GM12874 (cell line): ENCODE results near the gene MYO7B.

Experiments
- TF ChIP-seq, protein P1 (sequence below): IDR thresholded peaks from 2 replicates; pipeline ENCODE4 v1.5.1; 2011; ENCODE audit warnings: low read depth, mild to moderate bottlenecking, control low read depth, low read length, moderate library complexity; ENCODE audit not compliant: insufficient read depth

MYO7B gene

GRCh38 chr2:127624756-127625571, 89.5 kb downstream of the MYO7B start:
- TF ChIP-seq, protein P1, sequence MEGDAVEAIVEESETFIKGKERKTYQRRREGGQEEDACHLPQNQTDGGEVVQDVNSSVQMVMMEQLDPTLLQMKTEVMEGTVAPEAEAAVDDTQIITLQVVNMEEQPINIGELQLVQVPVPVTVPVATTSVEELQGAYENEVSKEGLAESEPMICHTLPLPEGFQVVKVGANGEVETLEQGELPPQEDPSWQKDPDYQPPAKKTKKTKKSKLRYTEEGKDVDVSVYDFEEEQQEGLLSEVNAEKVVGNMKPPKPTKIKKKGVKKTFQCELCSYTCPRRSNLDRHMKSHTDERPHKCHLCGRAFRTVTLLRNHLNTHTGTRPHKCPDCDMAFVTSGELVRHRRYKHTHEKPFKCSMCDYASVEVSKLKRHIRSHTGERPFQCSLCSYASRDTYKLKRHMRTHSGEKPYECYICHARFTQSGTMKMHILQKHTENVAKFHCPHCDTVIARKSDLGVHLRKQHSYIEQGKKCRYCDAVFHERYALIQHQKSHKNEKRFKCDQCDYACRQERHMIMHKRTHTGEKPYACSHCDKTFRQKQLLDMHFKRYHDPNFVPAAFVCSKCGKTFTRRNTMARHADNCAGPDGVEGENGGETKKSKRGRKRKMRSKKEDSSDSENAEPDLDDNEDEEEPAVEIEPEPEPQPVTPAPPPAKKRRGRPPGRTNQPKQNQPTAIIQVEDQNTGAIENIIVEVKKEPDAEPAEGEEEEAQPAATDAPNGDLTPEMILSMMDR, result no peak

- TF ChIP-seq, protein P1, result no peak
Observed at GRCh38 chr2:127625572-127625951, 90.1 kb downstream of the MYO7B start.

- TF ChIP-seq, protein P1, result no peak
Observed at GRCh38 chr2:127626175-127626574, 90.7 kb downstream of the MYO7B start.

- TF ChIP-seq, protein P1, result no peak
Observed at GRCh38 chr2:127626917-127627739, 91.6 kb downstream of the MYO7B start.

DNA sequence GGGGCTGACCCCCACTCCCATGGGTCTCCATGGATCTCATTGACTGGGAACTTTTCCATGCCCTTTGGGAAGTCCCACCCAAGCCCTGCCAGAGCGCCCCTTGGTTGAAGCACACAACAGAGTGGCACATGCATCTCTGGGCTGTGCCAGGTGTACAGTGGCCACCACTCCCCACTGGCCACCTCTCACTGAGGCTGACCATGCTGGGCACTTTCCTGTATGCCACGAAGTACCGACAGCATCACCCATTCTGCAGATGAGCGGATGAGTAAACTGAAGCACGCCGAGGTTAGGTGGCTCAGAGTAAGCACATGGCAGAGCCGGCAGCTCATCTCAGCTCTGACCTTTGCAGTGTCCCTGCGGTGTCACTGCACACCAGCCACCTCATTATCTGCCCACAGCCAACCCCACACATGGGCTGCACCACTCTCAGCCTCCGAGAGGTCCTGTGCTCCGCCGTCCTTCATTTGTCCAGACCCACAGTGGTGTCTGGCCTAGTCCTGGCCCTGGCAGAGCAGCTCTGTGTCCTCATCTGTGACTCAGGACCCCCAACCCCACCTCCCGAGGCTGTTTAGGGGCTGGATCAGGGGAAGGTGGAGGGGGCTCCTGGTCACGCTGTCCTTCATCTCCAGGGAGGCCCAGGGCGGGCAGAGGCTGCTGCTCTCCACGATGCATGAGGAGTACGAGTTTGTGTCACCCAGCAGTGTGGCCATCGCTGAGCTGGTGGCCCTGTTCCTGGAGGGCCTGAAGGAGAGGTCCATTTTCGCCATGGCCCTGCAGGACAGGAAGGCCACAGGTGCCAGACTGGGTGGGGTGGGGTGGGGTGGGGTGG, 92.5 kb downstream of the MYO7B start:
- TF ChIP-seq, protein P1, result no peak

GRCh38 chr2:127628767-127629614, 93.5 kb downstream of the MYO7B start:
- TF ChIP-seq, protein P1, result no peak
